H1 (cell line): Measurements from ENCODE around the gene DNAJB6.

Source experiments
- BACH1 ChIP-seq: IDR thresholded peaks from 2 replicates; pipeline ENCODE4 v1.6.1; 2012; ENCODE audit warnings: low read length, improper control_type of control experiment
- CREB1 ChIP-seq: IDR thresholded peaks from 2 replicates; pipeline ENCODE4 v1.6.1; 2012; ENCODE audit warnings: inconsistent platforms
- EP300 ChIP-seq, 2 experiments: IDR thresholded peaks; 1 replicate in 1 of 2; 2 replicates in 1 of 2; pipeline ENCODE4 v1.6.1; 2011 to 2012; ENCODE audit warnings: low read depth in 2 of 2, low read length in 2 of 2, mild to moderate bottlenecking in 2 of 2, borderline replicate concordance in 1 of 2, inconsistent platforms in 1 of 2, moderate library complexity in 1 of 2
- EZH2 ChIP-seq: fragments of 200-600 bp; sonication (generic); IDR thresholded peaks from 2 replicates; pipeline ENCODE4 v1.7.1; 2012; ENCODE audit warnings: low read depth, mild to moderate bottlenecking, moderate library complexity, low read length, inconsistent platforms; ENCODE audit not compliant: severe bottlenecking
- GABPA ChIP-seq: IDR thresholded peaks from 2 replicates; pipeline ENCODE4 v1.6.1; 2011; ENCODE audit warnings: mild to moderate bottlenecking, low read length, moderate library complexity, borderline replicate concordance; ENCODE audit not compliant: insufficient read depth
- GTF2F1 ChIP-seq: IDR thresholded peaks from 2 replicates; pipeline ENCODE4 v1.6.1; 2012; ENCODE audit warnings: low read depth, low read length, improper control_type of control experiment, borderline replicate concordance
- JUN ChIP-seq: IDR thresholded peaks from 2 replicates; pipeline ENCODE4 v1.6.1; 2011; ENCODE audit warnings: low read depth, mild to moderate bottlenecking, improper control_type of control experiment, low read length
- KDM5A ChIP-seq: fragments of 200-600 bp; IDR thresholded peaks from 2 replicates; pipeline ENCODE4 v1.7.1; 2012; ENCODE audit warnings: mild to moderate bottlenecking, low read length, inconsistent platforms, mixed read lengths
- PHF8 ChIP-seq: fragments of 200-600 bp; sonication (generic); conservative IDR thresholded peaks from 2 replicates; pipeline ENCODE4 v1.7.1; 2012; ENCODE audit warnings: low read depth, mild to moderate bottlenecking, inconsistent platforms, low read length, moderate library complexity
- SP1 ChIP-seq: IDR thresholded peaks from 2 replicates; pipeline ENCODE4 v1.6.1; 2011; ENCODE audit warnings: low read depth, low read length
- ZNF274 ChIP-seq: IDR thresholded peaks from 2 replicates; pipeline ENCODE4 v1.7.0; 2012; ENCODE audit warnings: low read length, borderline replicate concordance; ENCODE audit errors: extremely low read depth
- TF ChIP-seq, protein P1 (sequence below), 3 experiments: IDR thresholded peaks; 1 replicate in 2 of 3; 2 replicates in 1 of 3; pipeline versions ENCODE4 v1.5.1 to v1.6.1; 2011; ENCODE audit warnings: low read length in 3 of 3, mild to moderate bottlenecking in 3 of 3, inconsistent platforms in 2 of 3, low read depth in 1 of 3, moderate library complexity in 1 of 3; ENCODE audit not compliant: insufficient read depth in 1 of 3; ENCODE audit errors: control extremely low read depth in 1 of 3

DNA sequence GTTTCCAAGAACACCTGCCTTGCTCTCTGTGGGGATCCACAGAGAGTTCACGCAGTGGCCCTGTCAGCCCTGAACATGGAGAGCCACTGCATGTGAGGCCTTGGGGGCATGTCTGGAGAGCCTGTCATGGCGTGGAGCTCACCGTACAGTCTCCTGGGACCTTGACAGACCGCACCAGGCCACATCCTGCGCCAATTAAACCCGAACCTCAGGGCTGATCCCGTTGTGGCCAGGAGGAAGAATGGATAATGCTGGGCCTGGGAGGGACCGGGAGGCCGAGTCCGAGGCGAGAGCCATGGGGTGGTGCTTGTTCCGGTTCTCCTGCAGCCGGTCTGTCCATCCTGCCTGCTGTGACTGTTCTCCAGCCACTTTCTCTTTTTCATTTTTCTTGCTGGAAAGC, 68.7 kb downstream of the DNAJB6 start:
- TF ChIP-seq GTF2F1 (no peak), SP1 (no peak), KDM5A (no peak), EP300 (IDR thresholded peaks at IDR 0.05; ENCODE audit: borderline replicate concordance in 1 of 2, low read depth in 2 of 2, low read length in 2 of 2) (no peak), CREB1 (no peak), ZNF274 (no peak), JUN (no peak), BACH1 (no peak), EZH2 (no peak), PHF8 (no peak), GABPA (no peak)
- TF ChIP-seq, protein P1, sequence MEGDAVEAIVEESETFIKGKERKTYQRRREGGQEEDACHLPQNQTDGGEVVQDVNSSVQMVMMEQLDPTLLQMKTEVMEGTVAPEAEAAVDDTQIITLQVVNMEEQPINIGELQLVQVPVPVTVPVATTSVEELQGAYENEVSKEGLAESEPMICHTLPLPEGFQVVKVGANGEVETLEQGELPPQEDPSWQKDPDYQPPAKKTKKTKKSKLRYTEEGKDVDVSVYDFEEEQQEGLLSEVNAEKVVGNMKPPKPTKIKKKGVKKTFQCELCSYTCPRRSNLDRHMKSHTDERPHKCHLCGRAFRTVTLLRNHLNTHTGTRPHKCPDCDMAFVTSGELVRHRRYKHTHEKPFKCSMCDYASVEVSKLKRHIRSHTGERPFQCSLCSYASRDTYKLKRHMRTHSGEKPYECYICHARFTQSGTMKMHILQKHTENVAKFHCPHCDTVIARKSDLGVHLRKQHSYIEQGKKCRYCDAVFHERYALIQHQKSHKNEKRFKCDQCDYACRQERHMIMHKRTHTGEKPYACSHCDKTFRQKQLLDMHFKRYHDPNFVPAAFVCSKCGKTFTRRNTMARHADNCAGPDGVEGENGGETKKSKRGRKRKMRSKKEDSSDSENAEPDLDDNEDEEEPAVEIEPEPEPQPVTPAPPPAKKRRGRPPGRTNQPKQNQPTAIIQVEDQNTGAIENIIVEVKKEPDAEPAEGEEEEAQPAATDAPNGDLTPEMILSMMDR (IDR thresholded peaks at IDR 0.05; ENCODE audit: control extremely low read depth in 1 of 3, insufficient read depth in 1 of 3, low read depth in 1 of 3, low read length in 3 of 3): no peak
